Activated CD4-positive, alpha-beta T cell treated with anti-CD3 and anti-CD28 coated beads for 36 hours (primary cell): Measurements from ENCODE around the gene GALNT8. TPM values are rescaled to one million over a fixed set of nuclear protein-coding genes. Genes with fewer than 3 reads are reported as not detected.
A peak's percentile ranks its signal among the peaks of the same experiment; 100 is the strongest.

Experiments
- ATAC-seq: fragments of 200-7000 bp; cut with Tn5 transposase; one replicate; pipeline ENCODE4 v1.10.0; 2021; ENCODE audit warnings: mild to moderate bottlenecking, moderate library complexity
- CTCF ChIA-PET: fragments of 350-600 bp; sonication (Branson Sonifier 250); formaldehyde crosslinking; loops from one replicate; lab custom pipeline; 2021; ENCODE audit warnings: antibody characterized with exemption; lab: Charles Lee
- POLR2A ChIA-PET: fragments of 350-600 bp; sonication (Branson Sonifier 250); formaldehyde crosslinking; loops from one replicate; lab custom pipeline; 2021; ENCODE audit warnings: antibody characterized with exemption, inconsistent platforms; lab: Charles Lee
- DNase-seq: peaks from one replicate; pipeline ENCODE4 v3.0.0-alpha.2; 2020
- H3K27ac Mint-ChIP-seq: one replicate; pipeline ENCODE4 v1.8.0; 2021; ENCODE audit warnings: mixed read lengths
- H3K27me3 Mint-ChIP-seq: one replicate; pipeline ENCODE4 v1.8.0; 2021; ENCODE audit warnings: mixed read lengths
- H3K36me3 Mint-ChIP-seq: one replicate; pipeline ENCODE4 v1.8.0; 2021; ENCODE audit warnings: low read depth, mixed read lengths
- H3K4me1 Mint-ChIP-seq: one replicate; pipeline ENCODE4 v1.8.0; 2021; ENCODE audit warnings: mixed read lengths
- H3K4me3 Mint-ChIP-seq: one replicate; pipeline ENCODE4 v1.8.0; 2021; ENCODE audit warnings: mild to moderate bottlenecking, moderate library complexity, mixed read lengths
- H3K9me3 Mint-ChIP-seq: one replicate; pipeline ENCODE4 v1.8.0; 2021; ENCODE audit warnings: low read depth, mixed read lengths
- intact Hi-C, 2 experiments: fragments of 100-400 bp; cut with DNase I in 1 of 2; cut with micrococcal nuclease in 1 of 2; formaldehyde crosslinking; loops; one replicate each; pipeline versions ENCODE4 v1.14.2 to v1.15.1; 2022 to 2024; cut with DNase I, micrococcal nuclease
- total RNA-seq, 2 experiments: library from RNA; stranded (reverse); gene quantifications; one replicate each; pipeline ENCODE4 v1.2.3, GENCODE V29; 2021

The GALNT8 gene
- total RNA-seq, 2 experiments from 2014 or later, result 0.73 to 0.76 TPM

GRCh38 chr12:4802841-4803240 is 82.6 kb downstream of the GALNT8 start:
- no peaks in the 10 kb centered on the region for H3K9me3 Mint-ChIP-seq

GRCh38 chr12:4806439-4807115 is 86.4 kb downstream of the GALNT8 start:
- CTCF ChIA-PET, result interaction anchor here (0.6 to 1.9 kb wide), 2 partner anchors 51 to 53 kb away, joined by 3 to 8 read pairs; no protein-coding TSS in a partner anchor
- H3K4me1 Mint-ChIP-seq, result peaks cover 45% of the 10 kb centered on the region
- DNase-seq, result peak; percentile 39
- peak overlapping the region; percentile 35 for H3K27ac Mint-ChIP-seq
- peaks cover 40% of the 10 kb centered on the region for H3K27me3 Mint-ChIP-seq
- H3K4me3 Mint-ChIP-seq, result no peak overlapping the region
- no peaks in the 10 kb centered on the region for H3K9me3 Mint-ChIP-seq
- no peaks in the 10 kb centered on the region for H3K36me3 Mint-ChIP-seq
- peak; percentile 68 for ATAC-seq
- intact Hi-C loops, result loop anchor here in 1 of 2 experiments (1.0 to 2.0 kb wide), 2 partner anchors 22 to 228 kb away; no protein-coding TSS in a partner anchor
- POLR2A ChIA-PET, result no interaction called here

More at GRCh38 chr12:4802841-4803240, 82.6 kb downstream of the GALNT8 start:
- ATAC-seq (no peak), DNase-seq (no peak)
- intact Hi-C loops, result no loop called here
- Mint-ChIP-seq H3K27ac (no peak overlapping the region), H3K4me3 (no peak overlapping the region), H3K27me3 (peaks cover 28% of the 10 kb centered on the region), H3K36me3 (no peaks in the 10 kb centered on the region), H3K4me1 (peaks cover 18% of the 10 kb centered on the region)
- CTCF ChIA-PET, result interaction anchor here (0.6 kb wide), 1 partner anchor 271 kb away, joined by 3 read pairs; no protein-coding TSS in a partner anchor
- POLR2A ChIA-PET, result no interaction called here

- intact Hi-C loops, result loop anchor here in 1 of 2 experiments (2.0 kb wide), 1 partner anchor 22 kb away; no protein-coding TSS in a partner anchor
- H3K4me3 Mint-ChIP-seq, result no peak overlapping the region
- ATAC-seq (peak; percentile 23), DNase-seq (no peak)
- no peaks in the 10 kb centered on the region for H3K9me3 Mint-ChIP-seq
- H3K36me3 Mint-ChIP-seq, result no peaks in the 10 kb centered on the region
- H3K4me1 Mint-ChIP-seq, result peaks cover 45% of the 10 kb centered on the region
- CTCF ChIA-PET, result interaction anchor here (0.6 to 1.9 kb wide), 3 partner anchors 51 to 1028 kb away, joined by 3 to 8 read pairs (median 3); no protein-coding TSS in a partner anchor
- POLR2A ChIA-PET, result no interaction called here
- H3K27me3 Mint-ChIP-seq, result peaks cover 43% of the 10 kb centered on the region
- H3K27ac Mint-ChIP-seq, result peak overlapping the region; percentile 10
Measured at GRCh38 chr12:4807116-4807783, 87.0 kb downstream of the GALNT8 start.

- DNase-seq, result no peak
Measured at GRCh38 chr12:4807813-4808212, 87.6 kb downstream of the GALNT8 start.

GRCh38 chr12:4809013-4809448 is 88.8 kb downstream of the GALNT8 start:
- intact Hi-C loops, result no loop called here
- Mint-ChIP-seq H3K4me1 (peaks cover 45% of the 10 kb centered on the region), H3K27me3 (peaks cover 45% of the 10 kb centered on the region), H3K4me3 (peak overlapping the region; percentile 55), H3K36me3 (no peaks in the 10 kb centered on the region), H3K27ac (no peak overlapping the region), H3K9me3 (no peaks in the 10 kb centered on the region)
- ATAC-seq (no peak), DNase-seq (peak; percentile 48)
- POLR2A ChIA-PET, result interaction anchor here (1.0 kb wide), 1 partner anchor 25 kb away, joined by 3 read pairs; no protein-coding TSS in a partner anchor
- CTCF ChIA-PET, result interaction anchor here (0.6 to 0.9 kb wide), 3 partner anchors 46 to 50 kb away, joined by 3 to 4 read pairs (median 4); no protein-coding TSS in a partner anchor

More at GRCh38 chr12:4807813-4808212, 87.6 kb downstream of the GALNT8 start:
- H3K9me3 Mint-ChIP-seq, result no peaks in the 10 kb centered on the region
- ChIA-PET POLR2A (no interaction called here), CTCF (interaction anchor here (0.6 to 1.0 kb wide), 3 partner anchors 41 to 1029 kb away, joined by 3 to 4 read pairs (median 3); no protein-coding TSS in a partner anchor)
- H3K4me3 Mint-ChIP-seq, result no peak overlapping the region
- ATAC-seq, result no peak
- peaks cover 43% of the 10 kb centered on the region for H3K27me3 Mint-ChIP-seq
- H3K27ac Mint-ChIP-seq, result no peak overlapping the region
- peaks cover 45% of the 10 kb centered on the region for H3K4me1 Mint-ChIP-seq
- no peaks in the 10 kb centered on the region for H3K36me3 Mint-ChIP-seq
- intact Hi-C loops, result loop anchor here in 1 of 2 experiments (2.0 kb wide), 1 partner anchor 21 kb away; no protein-coding TSS in a partner anchor

GRCh38 chr12:4809449-4810218 is 89.4 kb downstream of the GALNT8 start:
- Mint-ChIP-seq H3K4me3 (peak overlapping the region; percentile 55), H3K36me3 (no peaks in the 10 kb centered on the region), H3K27me3 (peaks cover 45% of the 10 kb centered on the region), H3K9me3 (no peaks in the 10 kb centered on the region), H3K4me1 (peaks cover 45% of the 10 kb centered on the region), H3K27ac (no peak overlapping the region)
- ChIA-PET POLR2A (interaction anchor here (1.0 kb wide), 1 partner anchor 25 kb away, joined by 3 read pairs; no protein-coding TSS in a partner anchor), CTCF (interaction anchor here (0.6 to 0.9 kb wide), 2 partner anchors 45 to 46 kb away, joined by 3 to 4 read pairs; no protein-coding TSS in a partner anchor)
- ATAC-seq (peak; percentile 14), DNase-seq (peak; percentile 69)
- intact Hi-C loops, result no loop called here

- Mint-ChIP-seq H3K36me3 (no peaks in the 10 kb centered on the region), H3K9me3 (no peaks in the 10 kb centered on the region), H3K27ac (no peak overlapping the region), H3K27me3 (peaks cover 40% of the 10 kb centered on the region), H3K4me1 (peaks cover 45% of the 10 kb centered on the region), H3K4me3 (peak overlapping the region; percentile 55)
- ChIA-PET POLR2A (no interaction called here), CTCF (interaction anchor here (0.6 kb wide), 1 partner anchor 333 kb away, joined by 6 read pairs; no protein-coding TSS in a partner anchor)
- intact Hi-C loops, result no loop called here
- ATAC-seq (no peak), DNase-seq (no peak)
Measured at GRCh38 chr12:4810219-4810671, 90.0 kb downstream of the GALNT8 start.

GRCh38 chr12:4812624-4813327 is 92.6 kb downstream of the GALNT8 start:
- no peak overlapping the region for H3K4me3 Mint-ChIP-seq
- H3K27me3 Mint-ChIP-seq, result peaks cover 32% of the 10 kb centered on the region
- DNase-seq (no peak), ATAC-seq (no peak)
- ChIA-PET CTCF (interaction anchor here (0.6 to 1.1 kb wide), 3 partner anchors 17 to 1295 kb away, joined by 3 read pairs; no protein-coding TSS in a partner anchor), POLR2A (no interaction called here)
- H3K27ac Mint-ChIP-seq, result no peak overlapping the region
- intact Hi-C loops, result no loop called here
- peaks cover 33% of the 10 kb centered on the region for H3K4me1 Mint-ChIP-seq
- H3K36me3 Mint-ChIP-seq, result no peaks in the 10 kb centered on the region
- H3K9me3 Mint-ChIP-seq, result no peaks in the 10 kb centered on the region

- no peaks in the 10 kb centered on the region for H3K9me3 Mint-ChIP-seq
- peaks cover 31% of the 10 kb centered on the region for H3K4me1 Mint-ChIP-seq
- ATAC-seq, result no peak
- no peaks in the 10 kb centered on the region for H3K36me3 Mint-ChIP-seq
- intact Hi-C loops, result no loop called here
- no peak overlapping the region for H3K4me3 Mint-ChIP-seq
- POLR2A ChIA-PET, result no interaction called here
- CTCF ChIA-PET, result interaction anchor here (1.0 to 1.1 kb wide), 2 partner anchors 35 to 41 kb away, joined by 3 read pairs; no protein-coding TSS in a partner anchor
- no peak overlapping the region for H3K27ac Mint-ChIP-seq
- H3K27me3 Mint-ChIP-seq, result peaks cover 22% of the 10 kb centered on the region
- DNase-seq, result no peak
Measured at GRCh38 chr12:4813741-4814140, 93.5 kb downstream of the GALNT8 start.

GRCh38 chr12:4814485-4814884 is 94.3 kb downstream of the GALNT8 start:
- H3K4me1 Mint-ChIP-seq, result peaks cover 28% of the 10 kb centered on the region
- H3K27me3 Mint-ChIP-seq, result peaks cover 19% of the 10 kb centered on the region
- ATAC-seq, result no peak
- ChIA-PET POLR2A (no interaction called here), CTCF (interaction anchor here (0.6 to 1.0 kb wide), 2 partner anchors 41 to 42 kb away, joined by 3 to 5 read pairs; no protein-coding TSS in a partner anchor)
- no peaks in the 10 kb centered on the region for H3K36me3 Mint-ChIP-seq
- H3K9me3 Mint-ChIP-seq, result no peaks in the 10 kb centered on the region
- no peak overlapping the region for H3K4me3 Mint-ChIP-seq
- H3K27ac Mint-ChIP-seq, result no peak overlapping the region
- intact Hi-C loops, result no loop called here
- DNase-seq, result no peak
